ENCODE results near the gene GRAPL.
"Not testable (repeated sequence)": the region's sequence is repeated elsewhere in the genome, so short reads cannot be mapped to it uniquely, and the experiment has no call there.

GRAPL gene

GRCh38 chr17:19127148-19127980 is at the start of gene GRAPL:
TSS of gene GRAPL (plus strand) at chr17:19127589. CDS start at chr17:19127620, 31 bp downstream.
- DNase-seq, result not testable (repeated sequence)

DNA sequence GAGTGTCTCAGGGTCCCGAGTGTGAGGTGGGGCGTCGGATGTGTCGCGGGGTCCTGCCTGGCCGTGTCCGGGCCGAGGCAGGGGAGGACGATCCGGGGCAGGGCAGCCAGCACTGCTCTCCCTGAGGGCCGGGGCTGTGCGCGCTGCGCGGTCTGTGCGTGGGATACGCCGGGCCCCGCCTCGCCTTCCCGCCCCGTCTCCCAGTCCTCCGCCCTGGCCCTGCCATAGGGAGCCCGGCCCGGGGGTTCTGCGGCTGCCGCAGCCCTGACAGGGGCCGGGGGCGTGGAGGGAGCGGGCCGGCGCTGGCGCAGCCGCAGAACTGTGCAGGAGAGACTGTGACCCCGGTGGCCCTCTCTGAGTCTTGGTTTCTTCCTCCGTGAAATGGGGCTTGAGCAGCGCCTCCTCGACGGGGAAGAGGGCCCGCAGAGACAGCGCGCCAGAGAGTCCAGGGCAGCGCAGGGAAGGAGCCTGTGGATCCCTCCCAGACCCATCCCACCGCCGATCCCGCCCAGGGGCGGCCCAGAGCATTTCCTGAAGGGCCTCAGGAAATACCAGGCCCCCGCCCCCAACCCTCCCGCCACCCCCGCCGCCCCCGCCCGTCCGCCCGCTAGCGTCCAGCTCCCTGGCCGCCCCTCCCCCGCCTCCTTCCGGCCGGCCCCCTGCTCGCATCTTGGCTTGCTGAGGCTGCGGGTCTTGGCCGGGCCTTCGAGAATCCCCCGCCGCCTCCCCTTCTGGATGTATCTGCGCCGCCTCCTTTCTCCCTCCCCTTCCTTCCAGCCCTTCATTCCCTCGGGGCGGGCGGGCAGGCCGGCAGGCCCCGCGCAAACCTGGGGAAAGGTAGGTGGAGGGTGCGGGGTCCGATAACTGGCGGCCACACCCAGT is 38.3 kb upstream of the GRAPL start:
- not testable (repeated sequence) for DNase-seq

GRCh38 chr17:19090058-19090772 is 37.2 kb upstream of the GRAPL start:
- DNase-seq, result not testable (repeated sequence)

DNA sequence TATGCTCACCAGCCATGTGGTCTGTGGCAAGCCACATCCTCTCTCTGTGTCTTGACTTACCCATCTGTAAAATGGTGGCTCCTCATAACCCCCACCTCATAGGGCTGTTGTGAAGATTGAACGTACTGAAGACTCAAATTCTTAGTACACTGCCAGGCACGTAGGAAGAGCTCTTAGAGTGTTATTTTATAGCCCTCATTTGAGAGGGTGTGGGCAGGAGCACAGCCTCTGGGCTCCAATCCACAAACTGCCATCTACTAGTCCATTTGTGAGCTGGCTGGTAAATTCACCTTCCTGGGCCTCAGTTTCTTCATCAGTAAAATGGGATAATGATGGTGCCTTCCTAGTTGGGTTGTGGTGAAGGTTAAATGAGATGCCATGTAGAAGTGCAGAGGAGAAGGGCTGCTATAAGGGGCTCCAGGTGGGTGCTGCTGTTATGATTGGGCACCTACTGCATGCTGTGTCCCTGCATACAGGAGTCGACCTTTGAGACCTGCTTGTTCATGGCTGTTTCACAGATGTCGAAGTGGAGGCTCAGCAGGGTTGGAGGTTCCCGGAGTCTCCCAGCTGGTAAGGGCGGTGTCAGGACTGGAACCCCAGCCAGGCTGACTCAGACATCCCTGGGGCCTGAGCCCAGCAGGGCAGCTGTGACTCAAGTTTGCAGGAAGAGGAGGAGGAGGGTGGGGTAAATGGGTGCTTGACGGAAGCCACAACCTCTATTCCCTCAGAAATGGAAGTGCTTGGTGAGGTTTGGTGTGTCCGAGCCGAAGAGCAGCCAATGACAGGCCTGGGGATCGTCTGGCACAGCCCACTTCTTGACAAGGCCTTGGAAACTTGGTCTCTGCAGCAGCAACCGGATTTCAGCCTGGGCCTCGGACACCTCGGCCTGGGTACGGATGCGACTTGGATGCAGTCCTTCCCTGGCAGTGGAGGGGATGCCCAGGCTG is 34.4 kb upstream of the GRAPL start:
- DNase-seq, result not testable (repeated sequence)

GRCh38 chr17:19093684-19094438 is 33.5 kb upstream of the GRAPL start:
- DNase-seq, result not testable (repeated sequence)

GRCh38 chr17:19108517-19108916 is 18.9 kb upstream of the GRAPL start:
- DNase-seq, result not testable (repeated sequence)

DNA sequence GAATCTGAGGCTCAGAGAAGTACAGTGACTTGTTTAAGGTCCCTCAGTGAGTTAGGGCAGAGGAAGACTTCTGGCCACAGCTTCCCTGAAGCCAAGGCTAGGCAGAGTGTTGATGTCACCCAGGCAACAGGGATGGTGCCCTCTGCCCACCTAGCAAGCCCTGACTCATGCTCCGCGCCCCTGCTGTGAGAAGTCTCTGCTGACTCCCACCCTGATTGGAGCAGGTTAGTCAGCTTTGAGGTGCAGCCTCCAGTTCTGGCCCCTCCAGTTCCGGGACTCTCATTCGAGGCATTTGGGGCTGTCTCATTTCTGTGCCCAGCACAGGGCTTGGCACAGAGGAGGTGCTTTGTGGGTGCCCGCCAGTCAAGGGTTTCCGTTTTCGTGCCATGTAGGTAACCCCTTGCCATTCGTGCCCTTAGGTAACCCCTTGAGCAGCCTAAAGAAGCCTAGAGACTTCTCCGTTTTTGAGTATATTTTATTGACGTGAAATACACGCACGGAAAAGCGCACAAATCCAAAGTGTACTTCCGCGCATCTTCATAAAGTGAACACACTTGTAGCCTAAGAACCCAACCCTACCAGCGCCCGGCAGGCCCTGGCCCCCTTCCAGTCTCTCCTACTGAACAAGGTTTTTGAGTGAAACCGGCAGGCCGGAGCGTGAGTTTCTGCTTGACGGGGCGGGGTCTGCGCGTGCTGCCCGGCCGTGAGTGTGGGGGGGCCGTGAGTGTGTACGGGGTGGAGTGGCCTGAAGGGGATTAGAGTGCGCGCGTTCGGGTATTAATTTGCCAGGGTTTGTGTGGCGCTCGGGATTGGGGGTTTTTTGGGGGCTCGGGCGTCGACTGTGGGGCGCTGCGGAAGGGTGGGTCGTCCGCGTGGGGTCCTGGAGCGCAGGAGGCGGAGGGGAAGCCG is 16.9 kb upstream of the GRAPL start:
- not testable (repeated sequence) for DNase-seq

- DNase-seq, result not testable (repeated sequence)
Observed at GRCh38 chr17:19111111-19111711, 16.2 kb upstream of the GRAPL start.

- DNase-seq, result not testable (repeated sequence)
Observed at GRCh38 chr17:19111801-19112458, 15.5 kb upstream of the GRAPL start.

DNA sequence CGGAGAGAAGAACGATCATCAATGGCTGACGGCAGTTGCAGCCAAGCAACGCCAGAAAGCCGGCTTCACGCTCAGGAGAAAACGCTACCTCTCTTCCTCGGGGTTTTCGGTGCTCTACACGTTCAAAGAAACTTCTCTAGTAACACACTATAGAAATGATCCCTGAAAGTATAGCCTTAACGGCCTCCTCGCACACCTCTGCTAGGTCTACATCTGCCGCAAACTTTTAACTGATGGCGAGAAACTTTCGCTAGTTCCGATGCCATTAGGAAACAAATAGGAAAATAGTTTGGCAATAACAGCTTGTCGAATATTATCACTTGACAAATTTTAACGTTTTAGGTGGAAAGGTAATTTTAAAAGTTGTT is 14.9 kb upstream of the GRAPL start:
- DNase-seq, result not testable (repeated sequence)

GRCh38 chr17:19118695-19119094 is 8.7 kb upstream of the GRAPL start:
- not testable (repeated sequence) for DNase-seq

GRCh38 chr17:19125289-19125688 is 2.1 kb upstream of the GRAPL start:
- DNase-seq, result not testable (repeated sequence)

DNA sequence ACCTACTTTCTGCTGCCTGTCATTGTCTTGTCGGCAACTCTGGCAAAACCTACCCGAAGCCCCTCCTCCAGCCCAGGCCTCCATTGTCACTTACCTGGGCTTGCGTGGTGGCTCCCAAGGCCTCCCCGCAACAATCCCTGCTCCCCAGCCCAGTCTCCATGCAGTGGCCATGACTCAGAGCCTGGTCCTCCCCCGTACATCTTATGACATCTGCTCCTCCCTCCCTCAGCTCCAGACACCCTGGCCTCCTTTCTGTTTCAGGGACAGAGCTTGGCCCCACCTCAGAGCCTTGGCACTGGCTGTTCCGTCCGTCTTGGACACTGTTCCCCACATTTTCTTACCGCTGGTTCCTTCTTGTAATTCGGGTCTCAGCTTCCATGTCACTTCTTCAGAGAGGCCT is 2.1 kb downstream of the GRAPL start:
- not testable (repeated sequence) for DNase-seq

- DNase-seq, result not testable (repeated sequence)
Observed at GRCh38 chr17:19131108-19131507, 3.7 kb downstream of the GRAPL start.

- not testable (repeated sequence) for DNase-seq
Observed at GRCh38 chr17:19131772-19132171, 4.4 kb downstream of the GRAPL start.

DNA sequence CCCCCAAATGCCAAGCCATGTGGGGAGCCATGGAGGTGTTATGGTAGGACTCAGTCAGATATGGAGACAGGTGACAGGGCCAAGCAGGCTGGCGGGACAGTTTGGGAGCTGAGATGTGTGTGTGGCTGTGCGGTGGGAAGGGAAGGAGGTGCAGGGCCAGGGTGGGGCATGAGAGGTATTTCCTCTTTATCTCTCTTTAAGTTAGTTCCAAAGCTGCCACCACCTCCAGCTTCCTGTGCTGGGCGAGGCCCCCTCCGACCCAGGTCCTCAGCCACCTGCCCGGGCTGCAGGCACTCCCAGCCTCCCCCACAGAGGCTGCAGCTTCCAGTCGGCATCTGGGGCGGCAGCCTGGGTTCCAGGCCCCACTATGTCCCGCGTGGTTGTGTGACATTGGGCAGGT is 6.4 kb downstream of the GRAPL start:
- not testable (repeated sequence) for DNase-seq

GRCh38 chr17:19135391-19135790 is 8.0 kb downstream of the GRAPL start:
- DNase-seq, result not testable (repeated sequence)

GRCh38 chr17:19136138-19136537 is 8.7 kb downstream of the GRAPL start:
- not testable (repeated sequence) for DNase-seq

- not testable (repeated sequence) for DNase-seq
Observed at GRCh38 chr17:19136605-19137004, 9.2 kb downstream of the GRAPL start.

Measured in activated CD4-positive, CD25-positive, alpha-beta regulatory T cell (primary cell).